GM23338 (cell line): ENCODE data around the gene GNAO1. TPM values are rescaled to one million over a fixed set of nuclear protein-coding genes. Genes with fewer than 3 reads are reported as not detected.

Experiments used
- ATAC-seq: fragments of 200-7000 bp; cut with Tn5 transposase; 3 replicates; pipeline ENCODE4 v1.9.1; 2020
- DNase-seq: peaks from one replicate; pipeline ENCODE4 v3.0.0-alpha.2; 2015; ENCODE audit warnings: low spot score
- H2AFZ ChIP-seq: fragments of 200-600 bp; sonication (generic); 2 replicates; pipeline ENCODE4 v1.8.0; 2016; ENCODE audit warnings: antibody characterized with exemption, mild to moderate bottlenecking, moderate library complexity
- H3F3A ChIP-seq: fragments of 200-600 bp; sonication (generic); replicated peaks from 2 replicates; pipeline ENCODE4 v1.8.0; 2017; ENCODE audit warnings: antibody characterized with exemption, mixed run types, low read depth
- H3K27ac ChIP-seq: fragments of 200-600 bp; sonication (generic); 2 replicates; pipeline ENCODE4 v1.6.1; 2016; ENCODE audit warnings: low read depth
- H3K27me3 ChIP-seq: fragments of 200-600 bp; sonication (generic); 2 replicates; pipeline ENCODE4 v1.8.0; 2016; ENCODE audit warnings: mild to moderate bottlenecking, mixed run types, moderate library complexity; ENCODE audit not compliant: insufficient read depth
- H3K36me3 ChIP-seq: fragments of 200-600 bp; sonication (generic); 2 replicates; pipeline ENCODE4 v1.8.0; 2016; ENCODE audit warnings: mild to moderate bottlenecking; ENCODE audit not compliant: insufficient read depth
- H3K4me1 ChIP-seq: fragments of 200-600 bp; sonication (generic); 2 replicates; pipeline ENCODE4 v1.8.0; 2016; ENCODE audit warnings: mild to moderate bottlenecking, moderate library complexity; ENCODE audit not compliant: insufficient read depth
- H3K4me2 ChIP-seq: fragments of 200-600 bp; sonication (generic); 2 replicates; pipeline ENCODE4 v1.7.1; 2017; ENCODE audit warnings: mixed run types
- H3K4me3 ChIP-seq: fragments of 200-600 bp; sonication (generic); 2 replicates; pipeline ENCODE4 v1.6.1; 2016; ENCODE audit warnings: mixed run types
- H3K79me2 ChIP-seq: fragments of 200-600 bp; sonication (generic); replicated peaks from 2 replicates; pipeline ENCODE4 v1.8.0; 2017; ENCODE audit warnings: mild to moderate bottlenecking; ENCODE audit not compliant: insufficient read depth
- H3K9me2 ChIP-seq: fragments of 200-600 bp; sonication (generic); 2 replicates; pipeline ENCODE4 v1.8.0; 2017; ENCODE audit not compliant: insufficient read depth
- H4K20me1 ChIP-seq: fragments of 200-600 bp; sonication (generic); replicated peaks from 2 replicates; pipeline ENCODE4 v1.8.0; 2017; ENCODE audit warnings: mild to moderate bottlenecking; ENCODE audit not compliant: insufficient read depth
- H3K27ac Mint-ChIP-seq: 2 replicates; pipeline ENCODE4 v1.8.0; 2020; ENCODE audit warnings: inconsistent platforms, mild to moderate bottlenecking, moderate library complexity, mixed read lengths
- H3K27me3 Mint-ChIP-seq: 3 replicates; pipeline ENCODE4 v1.8.0; 2022; ENCODE audit warnings: low read depth, mild to moderate bottlenecking, moderate library complexity, mixed read lengths, inconsistent platforms; ENCODE audit not compliant: insufficient read depth, poor library complexity
- H3K36me3 Mint-ChIP-seq: 3 replicates; pipeline ENCODE4 v1.8.0; 2021; ENCODE audit warnings: low read depth, mild to moderate bottlenecking, inconsistent platforms, moderate library complexity, mixed read lengths
- H3K4me1 Mint-ChIP-seq: 3 replicates; pipeline ENCODE4 v1.8.0; 2020; ENCODE audit warnings: mild to moderate bottlenecking, inconsistent platforms, mixed read lengths
- H3K4me3 Mint-ChIP-seq: 3 replicates; pipeline ENCODE4 v1.8.0; 2021; ENCODE audit warnings: moderate library complexity, mild to moderate bottlenecking, inconsistent platforms, mixed read lengths
- H3K9me3 Mint-ChIP-seq: 3 replicates; pipeline ENCODE4 v1.8.0; 2020; ENCODE audit warnings: moderate library complexity, mild to moderate bottlenecking, inconsistent platforms, mixed read lengths
- CREB1 ChIP-seq: fragments of 250-450 bp; sonication (Bioruptor Pico); IDR thresholded peaks from 2 replicates; pipeline ENCODE4 v1.5.0; 2020; ENCODE audit warnings: low read depth, mild to moderate bottlenecking, moderate library complexity
- CTCF ChIP-seq, 2 experiments: fragments of 200-600 bp in 1 of 2; sonication (generic) in 1 of 2; conservative IDR thresholded peaks; 2 replicates each; pipeline versions ENCODE4 v1.5.1 to v1.6.1; 2016 to 2017; ENCODE audit warnings: antibody characterized with exemption in 2 of 2, low read depth in 2 of 2, mild to moderate bottlenecking in 2 of 2, moderate library complexity in 1 of 2
- EZH2 ChIP-seq: fragments of 200-600 bp; sonication (generic); IDR thresholded peaks from one replicate; pipeline ENCODE4 v1.8.0; 2017; ENCODE audit warnings: antibody characterized with exemption, mild to moderate bottlenecking, low read depth; ENCODE audit not compliant: unreplicated experiment
- EZH2phosphoT487 ChIP-seq: fragments of 200-600 bp; sonication (generic); IDR thresholded peaks from one replicate; pipeline ENCODE4 v1.8.1; 2018; ENCODE audit warnings: antibody characterized with exemption; ENCODE audit not compliant: unreplicated experiment
- REST ChIP-seq: IDR thresholded peaks from one replicate; pipeline ENCODE4 v1.6.1; 2018; ENCODE audit warnings: antibody characterized with exemption; ENCODE audit not compliant: unreplicated experiment
- ZNF114 ChIP-seq: fragments of 250-450 bp; sonication (Bioruptor Pico); IDR thresholded peaks from 2 replicates; pipeline ENCODE4 v1.5.0; 2020; ENCODE audit warnings: mild to moderate bottlenecking, moderate library complexity
- ZNF331 ChIP-seq: fragments of 250-450 bp; sonication (Bioruptor Pico); IDR thresholded peaks from 2 replicates; pipeline ENCODE4 v1.5.0; 2020; ENCODE audit warnings: low read depth, mild to moderate bottlenecking, moderate library complexity
- ZNF462 ChIP-seq: fragments of 250-450 bp; sonication (Bioruptor Pico); IDR thresholded peaks from 2 replicates; pipeline ENCODE4 v1.5.0; 2020; ENCODE audit warnings: mild to moderate bottlenecking, moderate library complexity
- polyA plus RNA-seq: library from polyadenylated mRNA; unstranded; fragments of >200 nt; fragmentation: Nextera tagmentation; extraction: Ambion mirVana; gene quantifications from 2 replicates; pipeline ENCODE4 v1.2.1, GENCODE V29; 2016
- total RNA-seq: library from RNA; depleted of rRNA; stranded (reverse); fragments of >200 nt; shearing (Covaris generic); gene quantifications from 2 replicates; pipeline ENCODE4 v1.2.3, GENCODE V29; 2014

GNAO1 gene
- total and polyA plus RNA-seq, 2 experiments from 2014 or later = 6.5 to 24.8 TPM

- TF ChIP-seq ZNF331 (CRISPR knock-in tag) (no peak), REST (no peak), EZH2phosphoT487 (no peak)
- DNase-seq (no peak), ATAC-seq (no peak)
- no peak overlapping the region for H3K4me3 ChIP-seq
- no peak overlapping the region for H3K4me2 ChIP-seq
- Mint-ChIP-seq H3K4me1 (peaks cover 7% of the 10 kb centered on the region; the same call in 2 of the 3 replicates), H3K27me3 (no peaks in the 10 kb centered on the region), H3K36me3 (no peaks in the 10 kb centered on the region), H3K4me3 (no peak overlapping the region), H3K9me3 (no peaks in the 10 kb centered on the region), H3K27ac (no peak overlapping the region)
- H2AFZ ChIP-seq = no peak overlapping the region
- H3K79me2 ChIP-seq = no peaks in the 10 kb centered on the region
- H4K20me1 ChIP-seq = no peaks in the 10 kb centered on the region; the same call in 1 of the 2 replicates
- H3K9me2 ChIP-seq = no peaks in the 10 kb centered on the region
- H3K4me1 ChIP-seq = no peaks in the 10 kb centered on the region
- no peak overlapping the region for H3K27ac ChIP-seq
- no peaks in the 10 kb centered on the region; the same call in 1 of the 2 replicates for H3K36me3 ChIP-seq
- H3K27me3 ChIP-seq = no peaks in the 10 kb centered on the region
- no peaks in the 10 kb centered on the region for H3F3A ChIP-seq
These were observed 46.9 kb downstream of the GNAO1 start for GRCh38 chr16:56238188-56238587.

GRCh38 chr16:56241596-56241995 lies 50.3 kb downstream of the GNAO1 start:
- Histone ChIP-seq H3K36me3 (no peaks in the 10 kb centered on the region; the same call in 1 of the 2 replicates), H4K20me1 (no peaks in the 10 kb centered on the region; the same call in 1 of the 2 replicates), H3F3A (no peaks in the 10 kb centered on the region), H3K4me3 (no peak overlapping the region), H3K4me2 (no peak overlapping the region), H3K4me1 (0 out of 2 replicates have a peak, but pooled peaks cover 4% of the 10 kb centered on the region), H3K27me3 (no peaks in the 10 kb centered on the region), H3K27ac (no peak overlapping the region), H3K9me2 (no peaks in the 10 kb centered on the region), H3K79me2 (no peaks in the 10 kb centered on the region), H2AFZ (no peak overlapping the region)
- H3K4me3 Mint-ChIP-seq = no peak overlapping the region
- TF ChIP-seq ZNF462 (CRISPR knock-in tag) (no peak), CTCF (conservative IDR thresholded peaks at IDR 0.05; ENCODE audit: low read depth in 2 of 2) (no peak), EZH2 (no peak), ZNF114 (CRISPR knock-in tag) (no peak), CREB1 (no peak), EZH2phosphoT487 (no peak)
- no peaks in the 10 kb centered on the region for H3K9me3 Mint-ChIP-seq
- DNase-seq (no peak), ATAC-seq (no peak)
- H3K27ac Mint-ChIP-seq = no peak overlapping the region
- H3K4me1 Mint-ChIP-seq = peaks cover 12% of the 10 kb centered on the region
- peaks cover 2% of the 10 kb centered on the region for H3K27me3 Mint-ChIP-seq
- no peaks in the 10 kb centered on the region; the same call in 2 of the 3 replicates for H3K36me3 Mint-ChIP-seq
